HepG2 (cell line): Measurements from ENCODE around the gene KRTCAP3. TPM values are rescaled to one million over a fixed set of nuclear protein-coding genes. Genes with fewer than 3 reads are reported as not detected.

Source experiments
- ATM ChIP-seq: fragments of 450-650 bp; IDR thresholded peaks from 2 replicates; pipeline ENCODE4 v1.7.1; 2017; ENCODE audit warnings: mild to moderate bottlenecking, borderline replicate concordance
- HNF4G ChIP-seq, 2 experiments: sonication (generic) in 1 of 2; formaldehyde crosslinking in 1 of 2; IDR thresholded peaks; 2 replicates each; pipeline versions ENCODE4 v1.4.0 to v1.6.1; 2011 to 2020; ENCODE audit warnings: borderline replicate concordance in 2 of 2, low read depth in 2 of 2, mild to moderate bottlenecking in 2 of 2, low read length in 1 of 2, missing genetic modification reagents in 1 of 2, moderate library complexity in 1 of 2
- HOXD1 ChIP-seq: sonication (generic); formaldehyde crosslinking; IDR thresholded peaks from 2 replicates; pipeline ENCODE4 v1.5.0; 2020; ENCODE audit warnings: missing genetic modification reagents
- KAT2B ChIP-seq: fragments of 150-350 bp; IDR thresholded peaks from 2 replicates; pipeline ENCODE4 v1.6.1; 2014; ENCODE audit warnings: low read depth, low read length, borderline replicate concordance
- KAT8 ChIP-seq: IDR thresholded peaks from 2 replicates; pipeline ENCODE4 v1.6.1; 2016; ENCODE audit warnings: missing genetic modification reagents, missing compliant biosample characterization
- MEF2D ChIP-seq: sonication (generic); formaldehyde crosslinking; IDR thresholded peaks from 2 replicates; pipeline ENCODE4 v1.5.1; 2020; ENCODE audit warnings: mild to moderate bottlenecking, missing genetic modification reagents
- NRL ChIP-seq: sonication (generic); formaldehyde crosslinking; IDR thresholded peaks from 2 replicates; pipeline ENCODE4 v1.5.0; 2020; ENCODE audit warnings: missing genetic modification reagents, mild to moderate bottlenecking, moderate library complexity, borderline replicate concordance
- POLR2AphosphoS2 ChIP-seq: IDR thresholded peaks from 2 replicates; pipeline ENCODE4 v1.6.1; 2011; ENCODE audit warnings: low read depth, low read length, improper control_type of control experiment
- SNAPC2 ChIP-seq: sonication (generic); formaldehyde crosslinking; IDR thresholded peaks from 2 replicates; pipeline ENCODE4 v1.8.1; 2022; ENCODE audit warnings: mild to moderate bottlenecking, missing genetic modification reagents
- SP1 ChIP-seq, 2 experiments: fragments of 450-650 bp in 1 of 2; sonication (generic) in 1 of 2; formaldehyde crosslinking in 1 of 2; IDR thresholded peaks; 2 replicates each; pipeline versions ENCODE4 v1.4.0 to v1.6.1; 2016 to 2020; ENCODE audit warnings: missing genetic modification reagents in 1 of 2
- TOPORS ChIP-seq: sonication (generic); formaldehyde crosslinking; IDR thresholded peaks from 2 replicates; pipeline ENCODE4 v1.8.0; 2023; ENCODE audit warnings: mild to moderate bottlenecking, missing genetic modification reagents
- ZNF180 ChIP-seq: sonication (generic); formaldehyde crosslinking; IDR thresholded peaks from 2 replicates; pipeline ENCODE4 v1.4.0; 2020; ENCODE audit warnings: low read depth, missing genetic modification reagents, borderline replicate concordance
- ZNF225 ChIP-seq: sonication (generic); formaldehyde crosslinking; IDR thresholded peaks from 2 replicates; pipeline ENCODE4 v1.4.0; 2020; ENCODE audit warnings: mild to moderate bottlenecking, missing genetic modification reagents
- ZNF33B ChIP-seq: sonication (generic); formaldehyde crosslinking; IDR thresholded peaks from 2 replicates; pipeline ENCODE4 v1.5.1; 2020; ENCODE audit warnings: mild to moderate bottlenecking, missing genetic modification reagents
- ZNF549 ChIP-seq: sonication (generic); formaldehyde crosslinking; IDR thresholded peaks from 2 replicates; pipeline ENCODE4 v1.5.0; 2020; ENCODE audit warnings: missing genetic modification reagents
- ZNF598 ChIP-seq: sonication (generic); formaldehyde crosslinking; IDR thresholded peaks from 2 replicates; pipeline ENCODE4 v1.5.1; 2020; ENCODE audit warnings: mild to moderate bottlenecking, missing genetic modification reagents, borderline replicate concordance
- ZNF615 ChIP-seq: sonication (generic); formaldehyde crosslinking; IDR thresholded peaks from 2 replicates; pipeline ENCODE4 v1.5.0; 2020; ENCODE audit warnings: mild to moderate bottlenecking, missing genetic modification reagents, borderline replicate concordance
- ZNF879 ChIP-seq: sonication (generic); formaldehyde crosslinking; IDR thresholded peaks from 2 replicates; pipeline ENCODE4 v1.8.1; 2023; ENCODE audit warnings: missing genetic modification reagents
- polyA plus RNA-seq, 8 experiments: library from polyadenylated mRNA; depleted of rRNA in 3 of 8; stranded (reverse) in 7 of 8; unstranded in 1 of 8; fragments of >200 nt; fragmentation: Illumina TruSeq in 4 of 8; extraction: Trizol in 4 of 8; gene quantifications; 2 replicates each; pipeline versions ENCODE4 v1.2.1 to v1.2.3, GENCODE V29; 2011 to 2016; ENCODE audit warnings: low read depth in 4 of 8, missing spikeins in 1 of 8, mixed read lengths in 1 of 8; ENCODE audit not compliant: insufficient read depth in 1 of 8
- total RNA-seq, 5 experiments: library from RNA; depleted of rRNA; stranded (reverse); fragments of >200 nt; fragmentation: Illumina TruSeq; extraction: Trizol; gene quantifications; 2 replicates each; pipeline ENCODE4 v1.2.3, GENCODE V29; 2016; ENCODE audit warnings: low read depth in 1 of 5
- TF ChIP-seq, protein P1 (sequence below): sonication (generic); formaldehyde crosslinking; IDR thresholded peaks from 2 replicates; pipeline ENCODE4 v1.4.0; 2020; ENCODE audit warnings: missing genetic modification reagents
- TF ChIP-seq, protein P2 (sequence below): sonication (generic); formaldehyde crosslinking; IDR thresholded peaks from 2 replicates; pipeline ENCODE4 v1.4.0; 2020; ENCODE audit warnings: mild to moderate bottlenecking, missing genetic modification reagents
- TF ChIP-seq, protein P3 (sequence below), 2 experiments: fragments of 450-650 bp in 1 of 2; sonication (generic) in 1 of 2; formaldehyde crosslinking; IDR thresholded peaks; 2 replicates each; pipeline versions ENCODE4 v1.5.0 to v1.8.0; 2020 to 2022; ENCODE audit warnings: mild to moderate bottlenecking in 1 of 2, missing genetic modification reagents in 1 of 2
- TF ChIP-seq, protein P4 (sequence below): sonication (generic); formaldehyde crosslinking; IDR thresholded peaks from 2 replicates; pipeline ENCODE4 v1.5.0; 2020; ENCODE audit warnings: missing genetic modification reagents, mild to moderate bottlenecking, borderline replicate concordance
- TF ChIP-seq, protein P5 (sequence below): IDR thresholded peaks from 2 replicates; pipeline ENCODE4 v1.6.1; 2016; ENCODE audit warnings: low read depth, borderline replicate concordance

Gene KRTCAP3
- total and polyA plus RNA-seq, 2 of the 13 experiments (the other 11 are each of a cell fraction or from before 2014, with no cell fraction given), result 2.1 to 4.5 TPM

DNA sequence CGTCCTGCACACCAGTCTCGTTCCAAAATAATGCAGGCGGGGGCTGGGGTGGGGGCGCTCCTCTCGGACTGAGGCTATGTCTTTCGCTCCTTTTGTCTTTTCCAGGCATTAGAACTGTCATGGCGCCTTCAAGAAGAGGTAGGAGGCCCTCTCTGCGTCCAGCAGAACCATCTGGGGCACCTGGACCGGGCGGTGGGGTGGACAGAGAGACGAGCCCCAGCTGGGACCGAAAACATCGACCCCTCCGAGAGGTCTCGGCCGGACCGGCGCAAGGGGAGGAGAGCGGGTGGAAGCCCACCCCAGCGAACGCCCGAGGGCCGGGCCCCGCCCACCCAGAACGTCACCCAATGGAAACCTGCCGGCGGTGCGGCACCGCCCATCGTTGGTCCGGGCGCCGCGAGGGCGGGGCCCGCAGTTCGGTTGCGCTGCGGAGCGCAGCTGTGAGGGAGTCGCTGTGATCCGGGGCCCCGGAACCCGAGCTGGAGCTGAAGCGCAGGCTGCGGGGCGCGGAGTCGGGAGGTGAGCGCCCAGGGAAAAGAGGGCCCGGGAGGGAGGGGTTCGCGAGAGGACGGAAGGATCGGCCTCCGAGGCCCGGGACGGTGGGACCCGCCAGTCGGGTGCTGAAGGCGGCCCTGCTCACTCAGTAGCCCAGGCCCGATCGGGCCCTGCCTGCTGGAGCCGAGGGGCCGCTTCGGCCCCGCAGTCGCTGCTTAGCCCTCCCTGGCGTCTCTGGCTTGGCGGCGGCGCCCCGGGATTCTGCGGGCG lies 13.8 kb upstream of the KRTCAP3 start, which contains the start of gene NRBP1 (continued):
- TF ChIP-seq ZNF33B (CRISPR knock-in tag), result peak; percentile 93; the same call in 1 of the 2 replicates
- TF ChIP-seq, protein P1, sequence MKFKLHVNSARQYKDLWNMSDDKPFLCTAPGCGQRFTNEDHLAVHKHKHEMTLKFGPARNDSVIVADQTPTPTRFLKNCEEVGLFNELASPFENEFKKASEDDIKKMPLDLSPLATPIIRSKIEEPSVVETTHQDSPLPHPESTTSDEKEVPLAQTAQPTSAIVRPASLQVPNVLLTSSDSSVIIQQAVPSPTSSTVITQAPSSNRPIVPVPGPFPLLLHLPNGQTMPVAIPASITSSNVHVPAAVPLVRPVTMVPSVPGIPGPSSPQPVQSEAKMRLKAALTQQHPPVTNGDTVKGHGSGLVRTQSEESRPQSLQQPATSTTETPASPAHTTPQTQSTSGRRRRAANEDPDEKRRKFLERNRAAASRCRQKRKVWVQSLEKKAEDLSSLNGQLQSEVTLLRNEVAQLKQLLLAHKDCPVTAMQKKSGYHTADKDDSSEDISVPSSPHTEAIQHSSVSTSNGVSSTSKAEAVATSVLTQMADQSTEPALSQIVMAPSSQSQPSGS (CRISPR knock-in tag), result peak; percentile 76
- no peak for TF ChIP-seq HNF4G (IDR thresholded peaks at IDR 0.05; ENCODE audit: borderline replicate concordance, low read depth, low read length)
- no peak for TF ChIP-seq HNF4G (CRISPR knock-in tag; IDR thresholded peaks at IDR 0.05; ENCODE audit: borderline replicate concordance, low read depth)
- peak; percentile 66; the same call in 1 of the 2 replicates for TF ChIP-seq KAT8
- TF ChIP-seq SNAPC2 (CRISPR knock-in tag), result no peak
- TF ChIP-seq, protein P2, sequence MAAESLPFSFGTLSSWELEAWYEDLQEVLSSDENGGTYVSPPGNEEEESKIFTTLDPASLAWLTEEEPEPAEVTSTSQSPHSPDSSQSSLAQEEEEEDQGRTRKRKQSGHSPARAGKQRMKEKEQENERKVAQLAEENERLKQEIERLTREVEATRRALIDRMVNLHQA (CRISPR knock-in tag), result 0 out of 2 replicates have a peak, but pooled peaks have one; percentile 54
- peak; percentile 70 for TF ChIP-seq ZNF225 (CRISPR knock-in tag)
- TF ChIP-seq MEF2D (CRISPR knock-in tag), result no peak
- peak; percentile 91; the same call in 1 of the 2 replicates for TF ChIP-seq ZNF615 (CRISPR knock-in tag)
- peak; percentile 42; the same call in 1 of the 2 replicates for TF ChIP-seq TOPORS (CRISPR knock-in tag)
- peak; percentile 93; the same call in 1 of the 2 replicates for TF ChIP-seq ZNF598
- TF ChIP-seq SP1 (IDR thresholded peaks at IDR 0.05), result no peak
- peak; percentile 87 for TF ChIP-seq SP1 (CRISPR knock-in tag; IDR thresholded peaks at IDR 0.05)
- TF ChIP-seq ZNF549 (CRISPR knock-in tag), result 0 out of 2 replicates have a peak, but pooled peaks have one; percentile 7
- TF ChIP-seq, protein P3, sequence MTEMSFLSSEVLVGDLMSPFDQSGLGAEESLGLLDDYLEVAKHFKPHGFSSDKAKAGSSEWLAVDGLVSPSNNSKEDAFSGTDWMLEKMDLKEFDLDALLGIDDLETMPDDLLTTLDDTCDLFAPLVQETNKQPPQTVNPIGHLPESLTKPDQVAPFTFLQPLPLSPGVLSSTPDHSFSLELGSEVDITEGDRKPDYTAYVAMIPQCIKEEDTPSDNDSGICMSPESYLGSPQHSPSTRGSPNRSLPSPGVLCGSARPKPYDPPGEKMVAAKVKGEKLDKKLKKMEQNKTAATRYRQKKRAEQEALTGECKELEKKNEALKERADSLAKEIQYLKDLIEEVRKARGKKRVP (CRISPR knock-in tag; IDR thresholded peaks at IDR 0.05), result peak in 1 of 2 experiments; percentile 73; a peak in 2 of 4 replicates
- no peak for TF ChIP-seq ATM
- TF ChIP-seq HOXD1, result peak; percentile 70
- no peak for TF ChIP-seq KAT2B
- TF ChIP-seq POLR2AphosphoS2, result peak; percentile 86
- 0 out of 2 replicates have a peak, but pooled peaks have one; percentile 67 for TF ChIP-seq ZNF180 (CRISPR knock-in tag)
- peak; percentile 80 for TF ChIP-seq NRL
- TF ChIP-seq, protein P4, sequence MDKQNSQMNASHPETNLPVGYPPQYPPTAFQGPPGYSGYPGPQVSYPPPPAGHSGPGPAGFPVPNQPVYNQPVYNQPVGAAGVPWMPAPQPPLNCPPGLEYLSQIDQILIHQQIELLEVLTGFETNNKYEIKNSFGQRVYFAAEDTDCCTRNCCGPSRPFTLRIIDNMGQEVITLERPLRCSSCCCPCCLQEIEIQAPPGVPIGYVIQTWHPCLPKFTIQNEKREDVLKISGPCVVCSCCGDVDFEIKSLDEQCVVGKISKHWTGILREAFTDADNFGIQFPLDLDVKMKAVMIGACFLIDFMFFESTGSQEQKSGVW (CRISPR knock-in tag), result no peak
- TF ChIP-seq, protein P5, sequence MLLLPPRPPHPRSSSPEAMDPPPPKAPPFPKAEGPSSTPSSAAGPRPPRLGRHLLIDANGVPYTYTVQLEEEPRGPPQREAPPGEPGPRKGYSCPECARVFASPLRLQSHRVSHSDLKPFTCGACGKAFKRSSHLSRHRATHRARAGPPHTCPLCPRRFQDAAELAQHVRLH (CRISPR knock-in tag), result peak; percentile 69; the same call in 1 of the 2 replicates
- TF ChIP-seq ZNF879, result peak; percentile 82; the same call in 1 of the 2 replicates
